ENCODE data around the gene CDH3. TPM values are rescaled to one million over a fixed set of nuclear protein-coding genes. Genes with fewer than 3 reads are reported as not detected.

Gene CDH3
- total RNA-seq, 2 experiments from 2014 or later = not detected

GRCh38 chr16:68636818-68637217 lies 8.3 kb upstream of the CDH3 start:
- H3K27ac Mint-ChIP-seq = no peak overlapping the region
- H3K9me3 Mint-ChIP-seq (ENCODE audit: insufficient read depth) = no peaks in the 10 kb centered on the region
- POLR2A ChIA-PET = no interaction called here

GRCh38 chr16:68640972-68641371 lies 4.1 kb upstream of the CDH3 start:
- ChIA-PET CTCF (no interaction called here), POLR2A (no interaction called here)
- DNase-seq = no peak
- ATAC-seq = no peak
- Mint-ChIP-seq H3K27me3 (ENCODE audit: low read depth) (peaks cover 41% of the 10 kb centered on the region), H3K9me3 (ENCODE audit: insufficient read depth) (no peaks in the 10 kb centered on the region), H3K36me3 (ENCODE audit: low read depth) (no peaks in the 10 kb centered on the region), H3K4me1 (ENCODE audit: low read depth) (peaks cover 6% of the 10 kb centered on the region), H3K4me3 (no peak overlapping the region), H3K27ac (no peak overlapping the region)

More at GRCh38 chr16:68636818-68637217, 8.3 kb upstream of the CDH3 start:
- H3K36me3 Mint-ChIP-seq (ENCODE audit: low read depth) = no peaks in the 10 kb centered on the region
- CTCF ChIA-PET = interaction anchor here (1.0 to 1.5 kb wide), 4 partner anchors 17 to 164 kb away, joined by 3 read pairs; no protein-coding TSS in a partner anchor
- DNase-seq (no peak), ATAC-seq (no peak)
- no peak overlapping the region for H3K4me3 Mint-ChIP-seq
- H3K27me3 Mint-ChIP-seq (ENCODE audit: low read depth) = peaks cover 10% of the 10 kb centered on the region
- H3K4me1 Mint-ChIP-seq (ENCODE audit: low read depth) = no peaks in the 10 kb centered on the region

- H3K27me3 Mint-ChIP-seq (ENCODE audit: low read depth) = peaks cover 49% of the 10 kb centered on the region
- no peak overlapping the region for H3K4me3 Mint-ChIP-seq
- no peak overlapping the region for H3K27ac Mint-ChIP-seq
- no peaks in the 10 kb centered on the region for H3K9me3 Mint-ChIP-seq (ENCODE audit: insufficient read depth)
- ChIA-PET CTCF (no interaction called here), POLR2A (no interaction called here)
- no peaks in the 10 kb centered on the region for H3K36me3 Mint-ChIP-seq (ENCODE audit: low read depth)
- H3K4me1 Mint-ChIP-seq (ENCODE audit: low read depth) = peaks cover 6% of the 10 kb centered on the region
- DNase-seq (no peak), ATAC-seq (no peak)
These were observed 3.1 kb upstream of the CDH3 start for GRCh38 chr16:68642047-68642435.

- peaks cover 54% of the 10 kb centered on the region for H3K27me3 Mint-ChIP-seq (ENCODE audit: low read depth)
- H3K36me3 Mint-ChIP-seq (ENCODE audit: low read depth) = no peaks in the 10 kb centered on the region
- H3K4me3 Mint-ChIP-seq = no peak overlapping the region
- peak; percentile 17 for ATAC-seq
- no peaks in the 10 kb centered on the region for H3K9me3 Mint-ChIP-seq (ENCODE audit: insufficient read depth)
- DNase-seq = no peak
- H3K27ac Mint-ChIP-seq = no peak overlapping the region
- H3K4me1 Mint-ChIP-seq (ENCODE audit: low read depth) = peaks cover 6% of the 10 kb centered on the region
- CTCF ChIA-PET = no interaction called here
- POLR2A ChIA-PET = interaction anchor here (0.6 kb wide), 1 partner anchor 26 kb away, joined by 3 read pairs; no protein-coding TSS in a partner anchor
These were observed 2.5 kb upstream of the CDH3 start for GRCh38 chr16:68642436-68643101.

GRCh38 chr16:68643227-68643626 lies 1.9 kb upstream of the CDH3 start:
- Mint-ChIP-seq H3K27me3 (ENCODE audit: low read depth) (peaks cover 60% of the 10 kb centered on the region), H3K27ac (no peak overlapping the region), H3K4me1 (ENCODE audit: low read depth) (peaks cover 6% of the 10 kb centered on the region), H3K36me3 (ENCODE audit: low read depth) (no peaks in the 10 kb centered on the region), H3K9me3 (ENCODE audit: insufficient read depth) (no peaks in the 10 kb centered on the region), H3K4me3 (no peak overlapping the region)
- ATAC-seq (no peak), DNase-seq (no peak)
- CTCF ChIA-PET = no interaction called here
- POLR2A ChIA-PET = interaction anchor here (0.6 kb wide), 1 partner anchor 26 kb away, joined by 3 read pairs; no protein-coding TSS in a partner anchor

GRCh38 chr16:68643847-68644246 lies 1.3 kb upstream of the CDH3 start:
- DNase-seq (no peak), ATAC-seq (no peak)
- Mint-ChIP-seq H3K9me3 (ENCODE audit: insufficient read depth) (no peaks in the 10 kb centered on the region), H3K27ac (no peak overlapping the region), H3K4me1 (ENCODE audit: low read depth) (peaks cover 6% of the 10 kb centered on the region), H3K4me3 (no peak overlapping the region), H3K36me3 (ENCODE audit: low read depth) (no peaks in the 10 kb centered on the region), H3K27me3 (ENCODE audit: low read depth) (peaks cover 61% of the 10 kb centered on the region)
- CTCF ChIA-PET = interaction anchor here (1.2 kb wide), 1 partner anchor 52 kb away, joined by 4 read pairs; no protein-coding TSS in a partner anchor
- POLR2A ChIA-PET = no interaction called here

GRCh38 chr16:68644296-68644695 lies 814 bp upstream of the CDH3 start:
- ATAC-seq = no peak
- H3K4me3 Mint-ChIP-seq = no peak overlapping the region

GRCh38 chr16:68645494-68646388 lies 631 bp downstream of the CDH3 start:
- Mint-ChIP-seq H3K9me3 (ENCODE audit: insufficient read depth) (no peaks in the 10 kb centered on the region), H3K4me3 (no peak overlapping the region), H3K27ac (no peak overlapping the region), H3K4me1 (ENCODE audit: low read depth) (peaks cover 6% of the 10 kb centered on the region), H3K36me3 (ENCODE audit: low read depth) (no peaks in the 10 kb centered on the region), H3K27me3 (ENCODE audit: low read depth) (peaks cover 66% of the 10 kb centered on the region)
- peak; percentile 34 for ATAC-seq
- DNase-seq = no peak
- ChIA-PET CTCF (no interaction called here), POLR2A (no interaction called here)

More at GRCh38 chr16:68644296-68644695, 814 bp upstream of the CDH3 start:
- H3K27me3 Mint-ChIP-seq (ENCODE audit: low read depth) = peaks cover 65% of the 10 kb centered on the region
- no peak overlapping the region for H3K27ac Mint-ChIP-seq
- H3K36me3 Mint-ChIP-seq (ENCODE audit: low read depth) = no peaks in the 10 kb centered on the region
- H3K4me1 Mint-ChIP-seq (ENCODE audit: low read depth) = peaks cover 6% of the 10 kb centered on the region
- ChIA-PET POLR2A (no interaction called here), CTCF (interaction anchor here (1.2 kb wide), 1 partner anchor 53 kb away, joined by 4 read pairs; no protein-coding TSS in a partner anchor)
- no peaks in the 10 kb centered on the region for H3K9me3 Mint-ChIP-seq (ENCODE audit: insufficient read depth)
- DNase-seq = no peak

GRCh38 chr16:68646953-68647659 lies 2.0 kb downstream of the CDH3 start:
- no peak overlapping the region for H3K27ac Mint-ChIP-seq
- no peak overlapping the region for H3K4me3 Mint-ChIP-seq
- peaks cover 58% of the 10 kb centered on the region for H3K27me3 Mint-ChIP-seq (ENCODE audit: low read depth)
- ChIA-PET POLR2A (interaction anchor here (0.6 kb wide), 1 partner anchor 21 kb away, joined by 3 read pairs; no protein-coding TSS in a partner anchor), CTCF (interaction anchor here (0.7 to 2.6 kb wide), 4 partner anchors 21 to 118 kb away, joined by 3 to 7 read pairs (median 4); no protein-coding TSS in a partner anchor)
- H3K9me3 Mint-ChIP-seq (ENCODE audit: insufficient read depth) = no peaks in the 10 kb centered on the region
- no peak for DNase-seq
- no peak for ATAC-seq
- peaks cover 6% of the 10 kb centered on the region for H3K4me1 Mint-ChIP-seq (ENCODE audit: low read depth)
- no peaks in the 10 kb centered on the region for H3K36me3 Mint-ChIP-seq (ENCODE audit: low read depth)

GRCh38 chr16:68651136-68651535 lies 6.0 kb downstream of the CDH3 start:
- Mint-ChIP-seq H3K27me3 (ENCODE audit: low read depth) (peaks cover 35% of the 10 kb centered on the region), H3K4me3 (no peak overlapping the region), H3K4me1 (ENCODE audit: low read depth) (no peaks in the 10 kb centered on the region), H3K9me3 (ENCODE audit: insufficient read depth) (no peaks in the 10 kb centered on the region), H3K36me3 (ENCODE audit: low read depth) (no peaks in the 10 kb centered on the region), H3K27ac (no peak overlapping the region)
- DNase-seq (no peak), ATAC-seq (no peak)
- CTCF ChIA-PET = no interaction called here
- POLR2A ChIA-PET = no interaction called here

GRCh38 chr16:68652659-68653058 lies 7.5 kb downstream of the CDH3 start:
- H3K27ac Mint-ChIP-seq = no peak overlapping the region

More at GRCh38 chr16:68652659-68653058, 7.5 kb downstream of the CDH3 start:
- no peak for DNase-seq
- H3K4me3 Mint-ChIP-seq = no peak overlapping the region
- no peaks in the 10 kb centered on the region for H3K4me1 Mint-ChIP-seq (ENCODE audit: low read depth)
- ChIA-PET CTCF (interaction anchor here (1.3 kb wide), 1 partner anchor 124 kb away, joined by 4 read pairs; no protein-coding TSS in a partner anchor), POLR2A (no interaction called here)
- no peaks in the 10 kb centered on the region for H3K36me3 Mint-ChIP-seq (ENCODE audit: low read depth)
- ATAC-seq = no peak
- no peaks in the 10 kb centered on the region for H3K9me3 Mint-ChIP-seq (ENCODE audit: insufficient read depth)
- H3K27me3 Mint-ChIP-seq (ENCODE audit: low read depth) = peaks cover 24% of the 10 kb centered on the region
